Activated T-helper 1 cell treated with anti-CD3 and anti-CD28 coated beads, Interleukin-12 subunit alpha, Interleukin-12 subunit beta, Interleukin-2, Interleukin-4 antibody, amounts not matched to agents 30 ng/mL and 10 ng/mL and 1 ng/mL, durations not matched to agents 14 hours and 24 hours and 36 hours (primary cell): Measurements from ENCODE around the gene TREM2. TPM values are rescaled to one million over a fixed set of nuclear protein-coding genes. Genes with fewer than 3 reads are reported as not detected.

ENCODE experiments used
- DNase-seq: peaks from one replicate; pipeline ENCODE4 v3.0.0; 2021; ENCODE audit warnings: low spot score
- H3K27ac Mint-ChIP-seq: one replicate; pipeline ENCODE4 v1.8.0; 2021; ENCODE audit warnings: mild to moderate bottlenecking, mixed read lengths
- H3K27me3 Mint-ChIP-seq: one replicate; pipeline ENCODE4 v1.8.0; 2022; ENCODE audit warnings: mild to moderate bottlenecking, moderate library complexity, mixed read lengths; ENCODE audit not compliant: insufficient read depth
- H3K36me3 Mint-ChIP-seq: one replicate; pipeline ENCODE4 v1.8.0; 2021; ENCODE audit warnings: low read depth, mixed read lengths
- H3K4me1 Mint-ChIP-seq: one replicate; pipeline ENCODE4 v1.8.0; 2021; ENCODE audit warnings: low read depth, mixed read lengths
- H3K4me3 Mint-ChIP-seq: one replicate; pipeline ENCODE4 v1.8.0; 2021; ENCODE audit warnings: mild to moderate bottlenecking, moderate library complexity, mixed read lengths
- H3K9me3 Mint-ChIP-seq: one replicate; pipeline ENCODE4 v1.8.0; 2021; ENCODE audit warnings: mixed read lengths
- intact Hi-C: fragments of 100-400 bp; cut with micrococcal nuclease; formaldehyde crosslinking; loops from one replicate; pipeline ENCODE4 v1.15.1; 2024
- total RNA-seq: library from RNA; stranded (reverse); gene quantifications from 2 replicates; pipeline ENCODE4 v1.2.3, GENCODE V29; 2022

TREM2 gene
- total RNA-seq, 1 donor from 2014 or later: not detected

DNA sequence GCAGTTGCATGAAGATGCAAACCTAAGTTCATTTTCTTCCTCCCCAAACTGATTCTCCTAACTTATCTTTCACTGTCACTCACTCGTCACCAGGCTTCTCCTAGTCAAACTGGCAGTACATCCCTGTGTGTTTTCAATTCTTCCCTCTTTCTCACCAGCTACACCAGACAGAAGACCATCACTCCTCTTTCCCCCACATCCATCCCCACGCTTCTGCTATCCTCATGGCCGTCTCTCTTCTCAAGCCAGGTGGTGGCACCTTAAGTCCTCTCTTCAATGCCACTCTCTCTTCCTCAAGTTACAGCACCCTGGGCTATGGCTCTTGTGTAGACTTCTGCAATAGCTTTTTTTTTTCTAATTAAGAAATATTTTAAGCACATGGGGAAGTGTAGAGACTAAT is 14.4 kb upstream of the TREM2 start:
- Mint-ChIP-seq H3K9me3 (no peaks in the 10 kb centered on the region), H3K27ac (no peak overlapping the region), H3K36me3 (no peaks in the 10 kb centered on the region), H3K27me3 (peaks cover 22% of the 10 kb centered on the region), H3K4me1 (peaks cover 9% of the 10 kb centered on the region), H3K4me3 (no peak overlapping the region)
- intact Hi-C loops: no loop called here
- no peak for DNase-seq

DNA sequence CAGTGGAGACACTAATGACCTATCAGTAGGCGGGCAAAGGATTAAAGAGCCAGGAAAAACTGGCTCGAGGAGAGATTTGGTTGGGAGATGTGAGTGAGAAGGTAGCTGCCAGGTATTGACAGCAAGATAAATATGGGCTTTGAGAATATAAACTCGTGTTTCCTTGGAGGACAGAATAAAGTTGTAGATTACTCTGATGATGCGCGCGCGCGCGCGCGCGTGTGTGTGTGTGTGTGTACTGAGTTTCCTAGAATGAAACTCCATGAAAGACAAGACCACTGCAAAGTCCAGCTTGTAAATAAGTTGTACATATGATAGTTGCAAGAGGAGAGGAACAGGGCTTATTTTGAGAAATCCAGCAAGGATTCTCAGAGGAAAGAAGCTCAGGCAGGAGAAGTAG is 13.3 kb upstream of the TREM2 start:
- Mint-ChIP-seq H3K9me3 (no peaks in the 10 kb centered on the region), H3K27ac (no peak overlapping the region), H3K27me3 (peaks cover 25% of the 10 kb centered on the region), H3K4me1 (no peaks in the 10 kb centered on the region), H3K36me3 (no peaks in the 10 kb centered on the region), H3K4me3 (no peak overlapping the region)
- intact Hi-C loops: no loop called here
- no peak for DNase-seq

DNA sequence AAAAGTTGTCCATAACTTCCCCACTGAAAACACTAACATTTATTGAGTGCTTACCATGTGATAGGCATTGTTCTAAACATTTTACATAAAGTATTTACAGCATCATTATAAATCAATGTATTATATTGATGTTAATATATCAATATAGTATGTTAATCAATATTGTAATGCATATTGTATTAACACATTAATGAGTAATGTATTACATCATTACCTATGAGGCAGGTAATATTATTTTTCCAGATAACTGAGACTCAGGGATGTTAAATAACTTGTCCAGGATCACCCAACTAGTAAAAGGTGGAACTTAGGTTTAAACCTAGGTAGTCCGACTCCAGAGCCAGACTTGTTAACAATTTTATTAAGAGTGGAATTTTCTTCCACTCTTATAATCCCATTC is 12.2 kb upstream of the TREM2 start:
- no peaks in the 10 kb centered on the region for H3K36me3 Mint-ChIP-seq
- intact Hi-C loops: no loop called here
- no peaks in the 10 kb centered on the region for H3K9me3 Mint-ChIP-seq
- DNase-seq: no peak
- no peak overlapping the region for H3K4me3 Mint-ChIP-seq
- H3K27ac Mint-ChIP-seq: no peak overlapping the region
- peaks cover 24% of the 10 kb centered on the region for H3K27me3 Mint-ChIP-seq
- no peaks in the 10 kb centered on the region for H3K4me1 Mint-ChIP-seq

DNA sequence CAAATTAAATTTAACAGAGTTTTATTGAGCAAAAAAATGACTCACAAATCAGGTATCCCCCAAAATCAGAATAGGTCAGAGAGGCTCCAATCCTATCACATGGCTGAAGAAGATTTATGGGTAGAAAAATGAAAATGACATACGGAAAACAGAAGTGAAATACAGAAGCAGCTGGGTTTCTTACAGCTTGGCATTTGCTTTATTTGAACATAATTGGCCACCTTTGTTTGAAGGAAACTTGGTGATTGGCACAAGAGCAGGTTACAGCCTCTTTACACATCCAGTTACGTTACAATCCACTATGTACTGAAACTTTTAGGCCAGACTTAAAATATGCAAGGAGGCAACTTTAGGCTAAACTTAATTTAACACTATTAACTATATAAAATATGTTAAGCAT is 11.7 kb upstream of the TREM2 start:
- intact Hi-C loops: no loop called here
- H3K27ac Mint-ChIP-seq: no peak overlapping the region

DNA sequence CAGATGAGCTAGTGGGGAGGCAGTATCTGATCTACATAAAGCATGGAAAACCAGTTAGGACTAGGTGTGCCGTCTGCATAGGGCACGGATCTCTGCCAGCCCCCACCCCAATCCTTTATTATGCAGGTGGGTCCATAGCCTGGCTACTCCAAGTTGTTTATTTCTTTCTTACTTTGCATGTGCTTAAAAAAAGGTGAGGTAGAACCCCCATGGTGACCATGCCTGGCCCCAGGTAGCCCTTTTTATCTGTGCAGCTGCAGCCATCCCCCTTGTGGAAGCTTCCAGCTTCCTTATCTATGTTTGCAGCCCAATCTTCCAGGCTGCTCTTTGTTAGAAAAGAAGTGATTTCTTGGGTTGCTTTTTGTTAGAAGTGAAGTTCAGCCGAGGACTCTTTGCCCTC is 9.0 kb upstream of the TREM2 start:
- Mint-ChIP-seq H3K27me3 (peaks cover 26% of the 10 kb centered on the region), H3K36me3 (no peaks in the 10 kb centered on the region), H3K27ac (no peak overlapping the region), H3K4me1 (no peaks in the 10 kb centered on the region), H3K9me3 (no peaks in the 10 kb centered on the region), H3K4me3 (no peak overlapping the region)
- DNase-seq: no peak
- intact Hi-C loops: no loop called here

More for the DNA sequence above, 11.7 kb upstream of the TREM2 start:
- Mint-ChIP-seq H3K36me3 (no peaks in the 10 kb centered on the region), H3K9me3 (no peaks in the 10 kb centered on the region), H3K4me3 (no peak overlapping the region), H3K27me3 (peaks cover 24% of the 10 kb centered on the region), H3K4me1 (no peaks in the 10 kb centered on the region)
- no peak for DNase-seq

DNA sequence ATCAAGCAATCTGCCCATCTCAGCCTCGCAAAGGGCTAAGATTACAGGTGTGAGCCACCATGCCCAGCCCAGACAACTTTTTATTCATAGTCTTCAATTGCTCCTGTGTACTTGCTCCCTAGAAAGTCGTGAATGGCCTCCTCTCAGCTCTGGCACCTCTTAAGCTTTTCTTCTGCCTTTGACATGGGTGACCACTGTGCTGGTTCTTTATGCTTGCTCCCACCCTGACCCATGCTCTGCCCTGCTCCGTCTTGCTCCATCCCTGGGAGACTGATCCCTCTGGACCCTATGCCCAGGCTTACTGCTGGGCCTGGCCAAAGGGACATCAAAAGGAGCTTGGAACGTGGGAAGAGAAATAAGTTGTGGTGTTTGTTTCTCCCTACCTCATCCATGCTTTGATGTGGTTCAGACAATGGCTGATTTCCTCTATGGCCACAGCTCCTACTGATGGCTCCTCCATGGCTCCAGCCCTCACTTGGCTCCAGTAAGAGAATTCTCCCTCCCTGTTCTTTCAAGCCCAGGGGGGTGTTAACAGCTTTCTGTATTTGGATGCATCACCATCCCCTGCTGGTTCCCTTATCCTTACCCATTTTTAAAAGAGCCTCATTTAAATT is 7.7 kb upstream of the TREM2 start:
- peaks cover 22% of the 10 kb centered on the region for H3K27me3 Mint-ChIP-seq
- H3K9me3 Mint-ChIP-seq: no peaks in the 10 kb centered on the region
- H3K4me3 Mint-ChIP-seq: no peak overlapping the region
- intact Hi-C loops: no loop called here
- H3K36me3 Mint-ChIP-seq: no peaks in the 10 kb centered on the region
- no peak overlapping the region for H3K27ac Mint-ChIP-seq
- no peaks in the 10 kb centered on the region for H3K4me1 Mint-ChIP-seq
- DNase-seq: no peak

DNA sequence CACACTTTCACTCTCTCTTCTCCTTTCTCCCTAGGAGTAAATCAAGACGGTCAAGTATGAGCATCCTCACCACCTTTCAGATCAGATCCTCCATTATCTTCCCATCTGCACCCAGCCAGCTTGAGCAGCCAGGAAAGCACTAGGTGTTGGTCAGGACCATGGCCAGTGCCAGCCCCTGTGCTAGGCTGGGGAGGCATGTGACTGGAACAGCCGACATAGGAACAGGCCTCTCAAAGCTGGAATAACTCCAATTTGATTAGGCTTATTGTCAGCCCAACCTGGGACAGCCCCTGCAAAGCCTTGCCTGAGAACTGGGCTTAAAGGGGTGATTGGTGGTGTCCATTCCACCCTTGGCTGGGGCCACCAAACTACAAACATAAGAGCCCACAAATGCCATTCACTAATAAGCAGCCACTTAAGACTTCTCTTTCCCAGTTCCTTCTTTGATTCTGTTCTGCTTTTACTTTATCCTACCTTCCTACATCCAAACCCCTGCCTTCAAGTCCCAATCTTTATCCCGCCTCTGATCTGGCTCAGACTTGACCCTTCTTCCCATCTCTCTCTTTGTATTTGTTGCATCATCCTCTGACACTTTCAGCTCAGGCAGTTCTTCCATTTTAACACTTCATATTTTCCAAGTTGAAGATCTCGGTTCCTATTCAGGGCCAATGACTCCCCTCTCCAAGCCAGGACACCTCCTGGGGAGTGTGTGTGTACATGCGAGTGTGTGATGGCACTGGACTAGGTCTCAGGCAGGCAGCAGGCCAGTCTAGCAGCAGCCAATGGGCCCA is 4.5 kb upstream of the TREM2 start:
- DNase-seq: no peak
- Mint-ChIP-seq H3K4me1 (no peaks in the 10 kb centered on the region), H3K9me3 (no peaks in the 10 kb centered on the region), H3K27ac (no peak overlapping the region), H3K36me3 (no peaks in the 10 kb centered on the region), H3K4me3 (no peak overlapping the region), H3K27me3 (peaks cover 15% of the 10 kb centered on the region)
- intact Hi-C loops: no loop called here

DNA sequence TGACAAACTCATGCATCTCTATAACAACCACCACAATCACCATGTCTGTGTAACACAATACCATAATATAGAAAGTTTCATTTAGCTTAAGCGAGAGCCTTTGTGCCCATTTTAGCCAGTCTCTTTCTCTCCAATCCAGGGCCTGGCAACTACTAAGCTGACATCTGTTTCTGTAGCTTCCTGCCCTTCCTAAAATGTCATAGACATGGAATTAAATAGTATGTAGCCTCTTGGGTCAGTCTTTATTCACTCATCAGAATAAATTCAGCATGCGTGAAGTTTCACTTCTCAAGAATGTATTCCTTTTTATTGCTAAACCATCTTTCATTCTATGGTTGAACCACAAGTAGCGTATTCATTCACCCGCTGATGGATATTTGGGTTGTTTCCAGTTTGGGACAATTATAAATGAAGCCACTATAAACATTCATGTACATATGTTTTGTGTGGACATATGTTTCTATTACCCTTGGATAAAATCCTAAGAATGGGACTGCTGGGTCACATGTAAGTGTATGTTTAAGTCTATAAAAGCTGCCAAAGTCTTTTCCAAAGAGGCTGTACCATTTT is 1.7 kb upstream of the TREM2 start:
- Mint-ChIP-seq H3K27ac (no peak overlapping the region), H3K27me3 (peaks cover 12% of the 10 kb centered on the region), H3K36me3 (no peaks in the 10 kb centered on the region), H3K9me3 (no peaks in the 10 kb centered on the region), H3K4me3 (no peak overlapping the region), H3K4me1 (no peaks in the 10 kb centered on the region)
- intact Hi-C loops: no loop called here
- no peak for DNase-seq

DNA sequence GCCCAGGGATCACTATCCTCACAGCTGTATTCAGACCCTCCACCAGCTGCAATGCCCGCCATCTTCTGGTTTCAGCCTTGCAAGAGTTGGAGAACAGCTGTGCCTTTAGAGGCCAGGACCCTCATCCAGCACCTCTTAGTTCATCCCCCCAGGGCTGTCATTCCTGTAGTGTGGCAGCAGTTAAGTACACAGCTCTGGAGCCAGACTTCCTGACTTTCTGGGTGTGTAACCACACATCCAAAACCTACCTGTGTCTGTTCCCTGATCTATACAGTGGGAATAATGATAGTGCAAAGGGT is 452 bp upstream of the TREM2 start:
- H3K4me3 Mint-ChIP-seq: no peak overlapping the region
- peaks cover 12% of the 10 kb centered on the region for H3K27me3 Mint-ChIP-seq
- H3K27ac Mint-ChIP-seq: no peak overlapping the region
- DNase-seq: no peak
- no peaks in the 10 kb centered on the region for H3K9me3 Mint-ChIP-seq
- H3K36me3 Mint-ChIP-seq: no peaks in the 10 kb centered on the region
- no peaks in the 10 kb centered on the region for H3K4me1 Mint-ChIP-seq
- intact Hi-C loops: no loop called here

DNA sequence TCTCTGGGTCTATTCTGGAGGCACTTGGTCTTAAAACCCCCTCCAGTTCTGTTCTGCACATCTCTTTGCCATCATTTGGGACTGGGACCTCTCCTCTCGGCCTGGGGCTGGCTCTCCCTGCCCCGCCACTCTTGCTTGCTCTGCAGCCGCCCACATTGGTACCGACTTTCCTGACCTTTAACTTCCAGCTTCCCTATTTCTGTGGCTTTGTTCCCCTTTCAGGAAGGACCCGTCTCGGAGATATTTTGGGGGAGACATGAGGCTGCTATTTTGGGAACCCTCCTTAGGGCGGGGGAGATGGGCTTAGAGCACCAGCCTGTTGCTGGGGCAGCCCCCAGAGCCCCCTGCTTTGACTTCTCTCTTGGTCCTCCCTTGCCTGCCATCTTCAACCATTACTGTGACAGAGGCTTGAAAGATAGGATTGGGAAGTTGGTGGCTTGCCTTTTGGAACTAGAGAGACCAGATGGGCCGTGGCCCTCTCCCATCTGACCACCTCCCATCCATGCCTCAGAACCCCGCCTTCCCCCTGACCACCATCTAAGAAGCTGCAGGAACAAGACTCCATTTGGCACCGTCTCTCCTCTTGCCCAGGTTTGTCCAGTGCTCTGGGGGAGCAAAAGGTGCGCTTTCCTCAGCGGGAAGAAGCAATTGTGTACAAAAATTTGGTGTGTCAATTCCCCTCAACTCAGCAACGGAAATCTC is 914 bp downstream of the TREM2 start:
- no peak overlapping the region for H3K27ac Mint-ChIP-seq
- H3K27me3 Mint-ChIP-seq: peaks cover 14% of the 10 kb centered on the region
- intact Hi-C loops: no loop called here
- DNase-seq: no peak
- H3K9me3 Mint-ChIP-seq: no peaks in the 10 kb centered on the region
- H3K4me3 Mint-ChIP-seq: no peak overlapping the region
- no peaks in the 10 kb centered on the region for H3K4me1 Mint-ChIP-seq
- no peaks in the 10 kb centered on the region for H3K36me3 Mint-ChIP-seq

DNA sequence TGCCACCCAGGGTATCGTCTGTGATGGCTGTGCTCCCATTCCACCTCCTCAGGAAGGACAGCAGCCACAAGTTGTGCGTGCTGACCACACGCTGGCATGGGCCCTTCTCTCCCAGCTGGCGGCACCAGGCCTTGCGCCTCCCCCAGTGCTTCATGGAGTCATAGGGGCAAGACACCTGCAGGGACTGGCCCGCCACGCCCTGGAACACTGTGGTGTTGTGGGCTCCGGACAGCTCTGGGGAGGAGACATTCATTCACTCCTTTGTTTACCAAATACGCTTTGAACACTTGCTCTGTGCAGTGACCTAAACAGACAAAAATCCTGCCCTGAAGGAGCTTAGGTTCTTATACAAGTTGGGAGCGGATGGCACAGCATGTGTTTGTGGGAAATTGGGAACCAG is 1.5 kb downstream of the TREM2 start:
- no peaks in the 10 kb centered on the region for H3K9me3 Mint-ChIP-seq
- DNase-seq: no peak

DNA sequence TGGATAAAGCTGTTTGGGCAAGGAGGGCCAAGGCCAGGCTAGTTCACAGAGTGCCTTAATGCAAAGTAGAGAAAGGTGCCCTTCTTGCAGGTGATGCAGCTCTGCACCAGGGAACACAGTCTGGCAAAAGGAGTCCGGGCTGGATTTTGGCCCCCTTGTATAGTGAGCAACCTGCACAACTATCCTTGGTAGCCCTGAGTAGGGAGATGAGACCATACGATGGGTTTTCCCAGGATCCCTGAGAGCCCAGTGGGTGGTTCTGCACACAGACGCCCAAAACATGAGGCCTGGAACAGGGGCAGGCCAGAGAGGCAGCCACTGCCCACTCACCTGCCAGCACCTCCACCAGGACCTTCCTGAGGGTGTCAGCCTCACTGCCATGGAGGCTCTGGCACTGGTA is 2.0 kb downstream of the TREM2 start:
- intact Hi-C loops: no loop called here
- no peak overlapping the region for H3K4me3 Mint-ChIP-seq
- peaks cover 13% of the 10 kb centered on the region for H3K27me3 Mint-ChIP-seq
- no peaks in the 10 kb centered on the region for H3K4me1 Mint-ChIP-seq
- H3K9me3 Mint-ChIP-seq: no peaks in the 10 kb centered on the region
- H3K27ac Mint-ChIP-seq: no peak overlapping the region
- DNase-seq: no peak
- no peaks in the 10 kb centered on the region for H3K36me3 Mint-ChIP-seq

More for the DNA sequence above, 1.5 kb downstream of the TREM2 start:
- Mint-ChIP-seq H3K4me3 (no peak overlapping the region), H3K27me3 (peaks cover 16% of the 10 kb centered on the region), H3K4me1 (no peaks in the 10 kb centered on the region), H3K36me3 (no peaks in the 10 kb centered on the region), H3K27ac (no peak overlapping the region)
- intact Hi-C loops: no loop called here

DNA sequence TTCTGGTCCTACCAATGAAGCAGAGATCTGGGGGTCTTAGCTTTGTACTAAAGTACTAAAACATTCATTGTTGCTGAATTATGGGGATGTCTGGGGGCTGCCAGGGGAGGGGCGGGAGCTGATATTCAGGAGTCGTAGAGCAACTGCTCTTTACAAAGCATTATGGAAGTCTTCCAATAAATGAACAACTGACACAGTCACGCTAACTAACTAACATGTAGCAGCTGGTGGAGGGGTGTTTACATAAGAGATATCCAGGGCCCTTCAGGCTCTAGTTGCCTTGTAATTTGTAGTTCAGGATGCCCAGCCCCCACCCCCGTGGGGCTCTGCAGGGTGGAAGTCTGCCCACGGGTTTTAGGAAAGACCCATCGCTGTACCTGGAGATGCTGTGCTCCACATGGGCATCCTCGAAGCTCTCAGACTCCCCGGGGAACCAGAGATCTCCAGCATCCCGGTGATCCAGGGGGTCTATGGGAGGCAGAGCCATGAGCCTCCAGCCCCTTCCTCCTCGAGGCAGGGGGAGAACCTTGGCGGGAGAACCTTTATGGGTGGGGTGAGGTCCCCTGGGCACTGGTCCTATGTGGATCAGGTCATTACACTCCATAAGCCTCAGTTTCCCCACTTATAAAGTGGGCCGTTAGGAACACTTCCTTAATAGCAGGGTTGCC is 3.4 kb downstream of the TREM2 start:
- H3K4me1 Mint-ChIP-seq: no peaks in the 10 kb centered on the region
- H3K4me3 Mint-ChIP-seq: no peak overlapping the region
- intact Hi-C loops: no loop called here
- peaks cover 13% of the 10 kb centered on the region for H3K27me3 Mint-ChIP-seq
- H3K36me3 Mint-ChIP-seq: no peaks in the 10 kb centered on the region
- no peak for DNase-seq
- no peaks in the 10 kb centered on the region for H3K9me3 Mint-ChIP-seq
- H3K27ac Mint-ChIP-seq: no peak overlapping the region
